ENCODE results near the gene ARHGAP30.

GRCh38 chr1:161033751-161034150 is 35.9 kb downstream of the ARHGAP30 start:
- TF ChIP-seq POLR2AphosphoS5 (IDR thresholded peaks at IDR 0.05) (no peak), CTCF (IDR thresholded peaks at IDR 0.05) (no peak), POLR2A (IDR thresholded peaks at IDR 0.05) (no peak)

Measured in prostate gland (tissue), 2 donors.